DND-41 (cell line): ENCODE results near the gene AGMO.

ENCODE experiments used
- CTCF ChIP-seq: IDR thresholded peaks from 2 replicates; pipeline ENCODE4 v1.5.1; 2012; ENCODE audit warnings: borderline replicate concordance, low read length, moderate library complexity, mild to moderate bottlenecking; ENCODE audit not compliant: poor library complexity, severe bottlenecking; ENCODE audit errors: extremely low read depth
- EZH2 ChIP-seq: IDR thresholded peaks from 3 replicates; pipeline ENCODE4 v1.6.1; 2012; ENCODE audit warnings: borderline replicate concordance, low read depth, mild to moderate bottlenecking, moderate library complexity, low read length, inconsistent platforms; ENCODE audit not compliant: severe bottlenecking

DNA sequence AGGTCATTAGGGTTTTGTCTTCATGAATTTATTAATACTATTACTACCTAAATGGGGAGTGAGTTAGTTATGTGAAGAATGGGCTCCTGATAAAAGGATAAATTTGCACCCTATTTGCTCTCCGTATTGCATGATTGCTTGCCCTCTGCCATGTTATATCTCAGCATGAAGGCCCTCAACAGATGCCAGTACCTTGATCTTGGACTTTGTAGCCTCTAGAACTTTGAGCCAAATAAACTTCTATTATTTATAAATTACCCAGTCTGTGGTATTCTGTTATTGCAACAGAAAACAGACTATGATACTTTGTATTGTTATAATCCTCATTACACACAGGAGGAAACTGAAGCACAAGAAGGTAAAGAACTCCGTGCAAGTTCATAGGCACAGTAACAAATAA lies 150.8 kb downstream of the AGMO start:
- no peak for TF ChIP-seq CTCF
- TF ChIP-seq EZH2: no peak
